ENCODE results near the gene MAPK8IP1. TPM values are rescaled to one million over a fixed set of nuclear protein-coding genes. Genes with fewer than 3 reads are reported as not detected.

The MAPK8IP1 gene
- total RNA-seq, 1 experiment from 2014 or later: 12.7 TPM

GRCh38 chr11:45877221-45877620 is 8.2 kb upstream of the MAPK8IP1 start:
- ATAC-seq (no peak), DNase-seq (ENCODE audit: low read depth, low spot score) (no peak)
- no peak overlapping the region for H3K4me3 ChIP-seq (ENCODE audit: low read depth in 2 of 2, low read length in 2 of 2)
- intact Hi-C loops (cut with micrococcal nuclease; ENCODE audit: unreplicated experiment): loop anchor here (10.0 kb wide), 1 partner anchor 128 kb away; no protein-coding TSS in a partner anchor
- no peaks in the 10 kb centered on the region for H3K27me3 ChIP-seq (ENCODE audit: control insufficient read depth, insufficient read depth, low read length)
- CTCF ChIA-PET: no interaction called here
- no peaks in the 10 kb centered on the region for H3K9me3 ChIP-seq (ENCODE audit: control insufficient read depth, insufficient read depth, low read depth, low read length)
- H3K27ac ChIP-seq (ENCODE audit: low read length): no peak overlapping the region
- TF ChIP-seq CTCF (IDR thresholded peaks at IDR 0.05) (no peak), POLR2AphosphoS5 (IDR thresholded peaks at IDR 0.05; ENCODE audit: low read depth, low read length) (no peak), TCF7L2 (IDR thresholded peaks at IDR 0.05; ENCODE audit: low read depth, low read length) (no peak), REST (IDR thresholded peaks at IDR 0.05; ENCODE audit: insufficient read depth in 1 of 2, low read depth in 2 of 2, low read length in 1 of 2) (no peak), SIN3A (IDR thresholded peaks at IDR 0.05; ENCODE audit: borderline replicate concordance, insufficient read depth, low read depth, low read length) (no peak)
- H3K4me1 ChIP-seq (ENCODE audit: control insufficient read depth, insufficient read depth, low read length): no peaks in the 10 kb centered on the region
- BruUV-seq (replicated peaks): no TSS peak
- H3K36me3 ChIP-seq (ENCODE audit: control insufficient read depth, insufficient read depth, low read length): peaks cover 2% of the 10 kb centered on the region; the same call in 1 of the 2 replicates
- in situ Hi-C loops (cut with HindIII; ENCODE audit: low pct_unique_long_range_greater_than_20kb, low sequenced_read_pairs): no loop called here
- POLR2A ChIA-PET: no interaction called here

GRCh38 chr11:45877845-45878244 is 7.6 kb upstream of the MAPK8IP1 start:
- in situ Hi-C loops (cut with HindIII; ENCODE audit: low pct_unique_long_range_greater_than_20kb, low sequenced_read_pairs): no loop called here
- no peaks in the 10 kb centered on the region for H3K4me1 ChIP-seq (ENCODE audit: control insufficient read depth, insufficient read depth, low read length)
- H3K9me3 ChIP-seq (ENCODE audit: control insufficient read depth, insufficient read depth, low read depth, low read length): no peaks in the 10 kb centered on the region
- ChIA-PET POLR2A (no interaction called here), CTCF (no interaction called here)
- no peak for TF ChIP-seq CTCF (IDR thresholded peaks at IDR 0.05)
- no peak for TF ChIP-seq SIN3A (IDR thresholded peaks at IDR 0.05; ENCODE audit: borderline replicate concordance, insufficient read depth, low read depth, low read length)
- no peak for TF ChIP-seq TCF7L2 (IDR thresholded peaks at IDR 0.05; ENCODE audit: low read depth, low read length)
- no peak for TF ChIP-seq POLR2AphosphoS5 (IDR thresholded peaks at IDR 0.05; ENCODE audit: low read depth, low read length)
- no peak for TF ChIP-seq REST (IDR thresholded peaks at IDR 0.05; ENCODE audit: insufficient read depth in 1 of 2, low read depth in 2 of 2, low read length in 1 of 2)
- peaks cover 2% of the 10 kb centered on the region; the same call in 1 of the 2 replicates for H3K36me3 ChIP-seq (ENCODE audit: control insufficient read depth, insufficient read depth, low read length)
- no peak overlapping the region for H3K27ac ChIP-seq (ENCODE audit: low read length)
- no TSS peak for BruUV-seq (replicated peaks)
- H3K27me3 ChIP-seq (ENCODE audit: control insufficient read depth, insufficient read depth, low read length): no peaks in the 10 kb centered on the region
- ATAC-seq (no peak), DNase-seq (ENCODE audit: low read depth, low spot score) (no peak)
- intact Hi-C loops (cut with micrococcal nuclease; ENCODE audit: unreplicated experiment): loop anchor here (10.0 kb wide), 1 partner anchor 127 kb away; no protein-coding TSS in a partner anchor
- H3K4me3 ChIP-seq (ENCODE audit: low read depth in 2 of 2, low read length in 2 of 2): no peak overlapping the region
